ENCODE results near the gene TBX20. TPM values are rescaled to one million over a fixed set of nuclear protein-coding genes. Genes with fewer than 3 reads are reported as not detected.
"Not testable (repeated sequence)": the region's sequence is repeated elsewhere in the genome, so short reads cannot be mapped to it uniquely, and the experiment has no call there.

Gene TBX20
- total RNA-seq, 3 donors from 2014 or later = 0.59 TPM; not detected in 2

DNA sequence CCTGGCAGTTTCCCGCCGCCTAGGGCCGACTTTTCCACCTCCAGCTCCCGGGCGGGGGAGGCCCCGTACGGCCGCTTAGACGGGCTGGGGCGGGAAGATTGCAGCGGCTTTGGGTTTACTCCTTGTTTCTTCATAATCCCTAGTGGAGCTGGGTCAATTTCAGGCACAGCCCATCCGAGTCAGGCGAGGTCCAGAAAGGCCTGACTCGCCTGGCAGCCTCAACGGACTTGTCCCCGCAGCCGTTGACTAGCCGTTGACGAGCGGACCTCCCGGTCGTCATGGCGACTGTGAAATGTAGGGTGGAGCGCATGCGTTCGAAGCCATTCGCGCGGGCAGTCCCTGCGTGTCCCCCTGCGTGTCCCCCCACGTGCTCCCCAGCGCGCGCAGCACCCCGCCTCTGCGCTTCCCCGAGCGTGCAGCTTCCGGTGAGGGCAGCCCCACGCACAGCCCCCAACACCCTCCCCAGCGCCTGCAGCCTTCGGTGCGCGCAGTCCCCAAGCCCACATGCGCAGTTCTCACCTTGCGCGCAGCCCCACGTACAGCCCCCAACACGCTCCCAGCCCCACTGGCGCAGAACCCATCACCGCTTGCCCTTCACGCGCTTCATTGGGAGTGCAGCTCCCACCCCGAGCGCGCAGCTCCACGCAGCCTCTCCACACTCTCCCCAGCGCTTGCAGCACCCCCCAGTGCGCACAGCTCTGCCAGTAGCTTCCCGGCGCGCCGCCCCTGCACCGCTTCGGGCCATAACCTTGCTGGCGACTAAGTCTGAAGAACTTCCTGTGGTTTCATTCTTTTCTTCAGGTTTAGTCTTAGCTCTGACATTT, 67.8 kb downstream of the TBX20 start:
- no peak for DNase-seq (ENCODE audit: low spot score in 2 of 2)
- H3K4me1 ChIP-seq = no peaks in the 10 kb centered on the region
- intact Hi-C loops (cut with DNase I; ENCODE audit: low total_unique reads) = no loop called here
- peaks cover 0 to 12% of the 10 kb centered on the region in 2 donors for H3K27me3 ChIP-seq
- H3K27ac ChIP-seq = no peak overlapping the region
- peak overlapping the region; percentile 9 to 65 (median 44) for H3K4me3 ChIP-seq
- H3K9me3 ChIP-seq = no peaks in the 10 kb centered on the region
- no peaks in the 10 kb centered on the region for H3K36me3 ChIP-seq
- TF ChIP-seq POLR2AphosphoS5 (IDR thresholded peaks at IDR 0.05) (no peak), POLR2A (IDR thresholded peaks at IDR 0.05) (no peak)
- TF ChIP-seq, protein P1, sequence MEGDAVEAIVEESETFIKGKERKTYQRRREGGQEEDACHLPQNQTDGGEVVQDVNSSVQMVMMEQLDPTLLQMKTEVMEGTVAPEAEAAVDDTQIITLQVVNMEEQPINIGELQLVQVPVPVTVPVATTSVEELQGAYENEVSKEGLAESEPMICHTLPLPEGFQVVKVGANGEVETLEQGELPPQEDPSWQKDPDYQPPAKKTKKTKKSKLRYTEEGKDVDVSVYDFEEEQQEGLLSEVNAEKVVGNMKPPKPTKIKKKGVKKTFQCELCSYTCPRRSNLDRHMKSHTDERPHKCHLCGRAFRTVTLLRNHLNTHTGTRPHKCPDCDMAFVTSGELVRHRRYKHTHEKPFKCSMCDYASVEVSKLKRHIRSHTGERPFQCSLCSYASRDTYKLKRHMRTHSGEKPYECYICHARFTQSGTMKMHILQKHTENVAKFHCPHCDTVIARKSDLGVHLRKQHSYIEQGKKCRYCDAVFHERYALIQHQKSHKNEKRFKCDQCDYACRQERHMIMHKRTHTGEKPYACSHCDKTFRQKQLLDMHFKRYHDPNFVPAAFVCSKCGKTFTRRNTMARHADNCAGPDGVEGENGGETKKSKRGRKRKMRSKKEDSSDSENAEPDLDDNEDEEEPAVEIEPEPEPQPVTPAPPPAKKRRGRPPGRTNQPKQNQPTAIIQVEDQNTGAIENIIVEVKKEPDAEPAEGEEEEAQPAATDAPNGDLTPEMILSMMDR (IDR thresholded peaks at IDR 0.05) = no peak

DNA sequence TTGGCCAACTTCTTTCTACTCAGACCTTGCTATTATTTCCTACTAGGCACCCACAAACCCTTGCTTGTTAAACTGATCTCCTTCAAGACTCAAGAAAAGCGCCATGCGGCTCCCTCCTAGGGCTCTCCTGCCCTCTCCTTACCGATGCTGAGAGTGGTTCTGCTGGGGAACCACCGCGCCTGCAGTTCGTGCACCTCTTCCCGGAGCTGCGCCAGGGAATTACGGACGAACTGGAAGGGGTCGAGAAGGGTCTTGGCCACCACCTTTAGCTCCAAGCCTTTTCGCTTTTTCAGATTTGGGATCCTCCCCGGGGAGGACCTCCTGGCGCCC, 68.4 kb downstream of the TBX20 start:
- intact Hi-C loops (cut with DNase I; ENCODE audit: low total_unique reads); H3K36me3 ChIP-seq; H3K9me3 ChIP-seq; H3K4me1 ChIP-seq; DNase-seq (ENCODE audit: low spot score in 2 of 2); H3K27ac ChIP-seq: not testable (repeated sequence)
- peaks cover 0 to 12% of the 10 kb centered on the region in 2 donors for H3K27me3 ChIP-seq
- peak overlapping the region in 2 of 3 donors; percentile 44 to 65 for H3K4me3 ChIP-seq

DNA sequence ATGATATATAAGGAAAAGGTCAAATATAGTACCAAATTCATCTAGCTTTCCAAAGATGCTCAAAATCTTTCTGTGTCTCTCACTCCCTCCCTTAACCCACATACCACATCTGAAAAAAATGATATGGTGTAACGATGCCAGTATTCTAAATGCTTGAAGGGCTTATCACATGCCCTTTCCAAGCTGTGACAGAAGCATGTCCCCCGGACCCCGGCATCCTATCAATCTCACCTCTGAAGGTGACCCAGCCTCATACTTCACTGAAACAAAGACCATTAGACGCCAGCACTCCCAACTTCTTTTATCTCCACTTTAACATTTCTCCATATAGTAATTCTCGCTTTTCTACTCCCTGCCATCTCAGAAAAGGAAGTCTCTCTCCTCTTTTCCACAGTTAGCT, 68.9 kb downstream of the TBX20 start:
- intact Hi-C loops (cut with DNase I; ENCODE audit: low total_unique reads); H3K36me3 ChIP-seq; H3K9me3 ChIP-seq; H3K4me1 ChIP-seq; H3K4me3 ChIP-seq; H3K27ac ChIP-seq; DNase-seq (ENCODE audit: low spot score in 2 of 2): not testable (repeated sequence)
- peaks cover 0 to 12% of the 10 kb centered on the region in 2 donors for H3K27me3 ChIP-seq

DNA sequence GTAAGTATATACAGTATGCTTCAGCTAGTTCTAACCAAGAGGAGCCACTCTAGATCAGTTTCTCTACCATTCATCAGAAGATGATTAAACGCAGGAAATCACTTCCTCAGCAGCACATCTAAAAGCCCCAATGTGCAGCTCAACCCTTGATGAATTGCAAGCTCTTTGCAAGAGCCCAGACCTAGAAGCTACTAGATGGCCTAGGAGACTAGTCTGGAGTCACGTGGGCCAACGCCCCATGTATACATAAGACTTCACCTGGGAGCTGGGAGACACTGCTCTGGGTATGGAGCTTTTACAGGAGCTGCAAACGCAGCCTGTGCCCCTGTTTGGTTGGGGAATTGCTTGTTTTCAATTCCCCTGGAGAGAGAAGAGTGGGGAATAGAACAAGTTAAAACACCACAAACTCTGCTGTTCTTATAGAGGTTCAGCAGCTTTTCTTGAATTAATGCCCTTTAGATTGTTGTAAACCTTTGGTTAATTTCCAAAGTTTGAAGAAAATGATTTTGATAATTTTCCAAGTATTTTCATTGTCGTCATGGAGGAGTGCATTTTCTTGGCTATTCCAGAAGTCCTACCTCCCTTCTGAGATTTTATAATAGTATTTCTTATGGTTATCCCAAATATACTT, 69.9 kb downstream of the TBX20 start:
- intact Hi-C loops (cut with DNase I; ENCODE audit: low total_unique reads); H3K9me3 ChIP-seq; DNase-seq (ENCODE audit: low spot score in 2 of 2); H3K36me3 ChIP-seq; H3K27ac ChIP-seq; H3K4me3 ChIP-seq; H3K4me1 ChIP-seq: not testable (repeated sequence)
- H3K27me3 ChIP-seq = peaks cover 0 to 12% of the 10 kb centered on the region in 2 donors

DNA sequence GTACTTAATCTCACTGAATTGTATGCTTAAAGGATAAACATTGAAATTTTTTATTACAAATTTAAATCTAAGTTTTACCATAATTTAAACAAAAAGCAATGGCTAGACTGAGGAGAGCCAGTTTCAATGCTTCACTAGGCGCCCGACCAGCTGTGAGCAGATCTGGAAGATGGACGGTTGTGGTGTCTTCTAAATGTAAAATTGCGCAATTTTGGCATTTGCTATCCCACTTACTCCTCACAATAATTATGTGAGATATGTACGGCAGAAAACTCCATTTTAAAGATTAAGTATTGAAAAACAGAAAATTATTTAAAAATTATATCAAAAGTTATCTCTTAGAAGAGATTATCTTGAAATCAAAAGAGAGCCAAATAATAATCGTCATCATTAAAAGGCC, 73.2 kb downstream of the TBX20 start:
- intact Hi-C loops (cut with DNase I; ENCODE audit: low total_unique reads); H3K9me3 ChIP-seq: not testable (repeated sequence)

DNA sequence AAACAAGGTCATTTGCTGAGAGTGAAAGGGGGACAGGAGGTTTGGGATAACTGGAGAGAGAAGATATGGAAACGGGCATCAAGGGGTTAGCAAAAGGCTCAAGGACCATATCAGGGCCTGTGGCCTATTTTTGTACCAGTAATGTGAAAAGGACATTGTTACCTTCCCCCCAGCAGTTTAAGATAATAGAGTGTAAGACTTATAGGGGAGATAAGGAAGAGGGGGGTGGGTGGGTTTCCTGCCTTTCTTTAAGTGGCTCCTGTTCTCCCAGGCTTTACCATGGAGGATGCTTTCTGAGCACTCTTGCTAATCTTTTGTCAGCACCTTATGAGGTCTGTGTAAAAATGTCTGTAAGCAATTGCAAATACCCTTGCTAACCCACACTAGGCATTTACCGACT, 80.7 kb downstream of the TBX20 start:
- H3K4me3 ChIP-seq; H3K36me3 ChIP-seq; H3K27me3 ChIP-seq; DNase-seq (ENCODE audit: low spot score in 2 of 2); intact Hi-C loops (cut with DNase I; ENCODE audit: low total_unique reads); H3K9me3 ChIP-seq; H3K27ac ChIP-seq; H3K4me1 ChIP-seq: not testable (repeated sequence)

More for the DNA sequence above, 73.2 kb downstream of the TBX20 start:
- not testable (repeated sequence) for H3K27ac ChIP-seq; DNase-seq (ENCODE audit: low spot score in 2 of 2); H3K27me3 ChIP-seq; H3K4me3 ChIP-seq; H3K36me3 ChIP-seq; H3K4me1 ChIP-seq

DNA sequence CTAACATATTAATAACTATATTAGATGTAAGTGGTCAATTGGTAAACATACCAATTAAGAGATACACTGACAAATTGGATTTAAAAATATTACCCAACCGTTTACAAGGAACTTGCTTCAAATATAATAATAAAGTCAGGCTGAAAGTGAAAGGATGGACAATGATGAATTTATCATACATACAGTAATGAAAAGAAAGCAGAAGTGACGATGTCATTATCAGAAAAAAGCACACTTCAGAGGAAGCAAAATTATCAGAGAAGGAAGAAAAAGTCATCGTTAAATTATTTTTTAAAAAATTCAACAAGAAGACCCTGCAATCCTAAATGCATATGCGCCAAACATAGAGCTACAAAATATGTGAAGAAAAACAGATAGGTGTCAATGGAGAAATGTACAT, 81.8 kb downstream of the TBX20 start:
- H3K36me3 ChIP-seq; intact Hi-C loops (cut with DNase I; ENCODE audit: low total_unique reads); H3K9me3 ChIP-seq; H3K27me3 ChIP-seq; H3K4me3 ChIP-seq; DNase-seq (ENCODE audit: low spot score in 2 of 2); H3K27ac ChIP-seq; H3K4me1 ChIP-seq: not testable (repeated sequence)

DNA sequence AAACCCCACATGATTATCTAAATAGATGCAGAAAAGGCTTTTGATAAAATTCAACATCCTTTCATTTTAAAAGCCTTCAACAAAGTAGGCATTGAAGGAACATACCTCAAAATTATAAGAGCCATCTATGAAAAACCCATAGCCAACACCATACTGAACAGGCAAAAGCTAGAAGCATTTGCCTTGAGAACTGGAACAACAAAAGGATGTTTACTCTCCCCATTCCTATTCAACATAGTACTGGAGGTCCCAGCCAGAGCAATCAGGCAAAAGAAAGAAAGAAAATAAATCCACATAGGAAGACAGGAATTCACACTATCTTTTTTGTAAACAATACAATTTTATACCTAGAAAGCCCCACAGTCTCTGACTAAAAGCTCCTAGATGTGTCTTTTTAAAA, 86.2 kb downstream of the TBX20 start:
- H3K9me3 ChIP-seq; H3K36me3 ChIP-seq; DNase-seq (ENCODE audit: low spot score in 2 of 2); H3K4me3 ChIP-seq; intact Hi-C loops (cut with DNase I; ENCODE audit: low total_unique reads); H3K4me1 ChIP-seq; H3K27me3 ChIP-seq; H3K27ac ChIP-seq: not testable (repeated sequence)

DNA sequence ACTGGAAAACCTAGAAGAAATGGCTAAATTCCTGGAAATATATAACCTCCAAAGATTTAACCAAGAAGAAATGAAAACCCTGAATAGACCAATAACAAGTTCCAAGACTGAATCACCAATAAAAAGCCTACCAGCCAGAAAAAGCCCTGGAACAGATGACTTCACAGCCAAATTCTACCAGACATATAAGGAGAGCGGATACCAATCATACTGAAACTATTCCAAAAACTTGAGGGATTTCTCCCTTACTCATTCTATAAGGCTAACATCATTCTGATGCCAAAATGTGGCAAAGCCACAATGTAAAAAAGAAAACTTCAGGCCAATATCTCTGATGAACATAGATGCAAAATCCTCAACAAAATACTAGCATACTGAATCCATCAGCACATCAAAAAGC, 86.7 kb downstream of the TBX20 start:
- H3K27me3 ChIP-seq; DNase-seq (ENCODE audit: low spot score in 2 of 2); H3K27ac ChIP-seq; H3K9me3 ChIP-seq; H3K36me3 ChIP-seq; intact Hi-C loops (cut with DNase I; ENCODE audit: low total_unique reads); H3K4me1 ChIP-seq; H3K4me3 ChIP-seq: not testable (repeated sequence)

DNA sequence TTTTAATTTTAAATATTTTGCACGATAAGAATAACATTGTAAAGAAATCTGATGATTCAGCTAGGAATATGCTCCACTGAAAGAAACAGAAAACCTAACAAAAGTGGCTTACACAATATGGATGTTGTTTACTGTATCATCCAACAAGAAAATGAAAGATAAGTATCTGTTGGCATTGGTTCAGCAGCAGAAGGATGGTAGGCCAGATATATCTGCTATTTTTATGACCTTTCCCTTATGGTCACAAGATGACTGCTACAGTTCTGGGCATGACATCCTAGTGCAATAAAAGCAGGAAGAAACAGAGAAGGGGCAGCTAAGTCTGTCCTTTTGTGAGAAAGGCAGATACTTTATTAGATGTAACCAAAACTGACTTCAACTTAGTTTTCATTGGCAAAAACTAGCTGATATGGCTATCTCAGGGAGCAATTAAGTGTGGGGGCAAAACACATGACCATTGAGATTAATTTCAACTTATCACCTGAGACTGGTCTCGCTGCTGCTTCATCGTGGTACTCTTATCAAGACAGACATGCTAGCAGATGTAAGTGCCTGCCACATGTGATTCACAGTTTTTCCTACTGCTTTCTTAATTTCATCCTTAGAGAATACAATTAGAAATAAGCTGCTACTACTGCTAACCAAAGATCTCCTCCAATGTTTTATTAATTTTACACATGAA, 92.7 kb downstream of the TBX20 start:
- H3K27ac ChIP-seq; H3K36me3 ChIP-seq; H3K4me1 ChIP-seq; intact Hi-C loops (cut with DNase I; ENCODE audit: low total_unique reads); DNase-seq (ENCODE audit: low spot score in 2 of 2); H3K9me3 ChIP-seq; H3K27me3 ChIP-seq; H3K4me3 ChIP-seq: not testable (repeated sequence)

Data from breast epithelium (tissue), 4 donors.